HPDE6-E6E7 (cell line): ENCODE measurements around the gene OGA.
A peak's percentile ranks its signal among the peaks of the same experiment; 100 is the strongest.

ENCODE experiments used
- DNase-seq: peaks from one replicate; pipeline ENCODE4 v3.0.0; 2011; ENCODE audit warnings: missing footprints; ENCODE audit errors: extremely low spot score

The OGA gene

GRCh38 chr10:101835362-101835761 is 17.1 kb upstream of the OGA start:
- no peak for DNase-seq

GRCh38 chr10:101834341-101834740 is 16.1 kb upstream of the OGA start:
- DNase-seq = no peak

GRCh38 chr10:101833466-101833865 is 15.2 kb upstream of the OGA start:
- no peak for DNase-seq

- DNase-seq = no peak
Observed at GRCh38 chr10:101832325-101832771, 14.1 kb upstream of the OGA start.

GRCh38 chr10:101831169-101831811 is 13.0 kb upstream of the OGA start:
- DNase-seq = no peak

- peak; percentile 86 for DNase-seq
Observed at GRCh38 chr10:101830322-101831168, 12.3 kb upstream of the OGA start.

- no peak for DNase-seq
Observed at GRCh38 chr10:101829561-101830315, 11.5 kb upstream of the OGA start.

GRCh38 chr10:101828766-101829551 is 10.7 kb upstream of the OGA start:
- no peak for DNase-seq

GRCh38 chr10:101827919-101828600 is 9.8 kb upstream of the OGA start:
- no peak for DNase-seq

GRCh38 chr10:101826852-101827434 is 8.7 kb upstream of the OGA start:
- no peak for DNase-seq

- DNase-seq = no peak
Observed at GRCh38 chr10:101824736-101825135, 6.5 kb upstream of the OGA start.

GRCh38 chr10:101818872-101819633 is 809 bp upstream of the OGA start:
- DNase-seq = no peak

GRCh38 chr10:101817337-101818118 is 716 bp downstream of the OGA start:
- DNase-seq = peak; percentile 79

- DNase-seq = no peak
Observed at GRCh38 chr10:101816913-101817336, 1.3 kb downstream of the OGA start.

- DNase-seq = no peak
Observed at GRCh38 chr10:101816376-101816775, 1.9 kb downstream of the OGA start.

GRCh38 chr10:101814466-101815071 is 3.7 kb downstream of the OGA start:
- no peak for DNase-seq

GRCh38 chr10:101812606-101813005 is 5.6 kb downstream of the OGA start:
- DNase-seq = no peak

GRCh38 chr10:101807158-101807557 is 11.1 kb downstream of the OGA start:
- no peak for DNase-seq

- DNase-seq = no peak
Observed at GRCh38 chr10:101803511-101803910, 14.7 kb downstream of the OGA start.
